Activated CD4-positive, alpha-beta T cell treated with anti-CD3 and anti-CD28 coated beads, Interleukin-2, amount 50 U/mL, for 4 hours (primary cell): ENCODE measurements around the gene TEX55.
"Not testable (repeated sequence)": the region's sequence is repeated elsewhere in the genome, so short reads cannot be mapped to it uniquely, and the experiment has no call there.

ENCODE experiments used
- DNase-seq, 2 experiments: peaks; one replicate each; pipeline ENCODE4 v3.0.0-alpha.2; 2020

TEX55 gene

GRCh38 chr3:119161240-119161639, 15.3 kb downstream of the TEX55 start:
- DNase-seq = no peak

GRCh38 chr3:119164745-119165144, 18.8 kb downstream of the TEX55 start:
- DNase-seq = not testable (repeated sequence)

GRCh38 chr3:119170821-119171220, 24.9 kb downstream of the TEX55 start:
- no peak for DNase-seq

GRCh38 chr3:119173325-119173724, 27.4 kb downstream of the TEX55 start, which contains the start of gene UPK1B:
UPK1B (plus strand) TSS chr3:119173598; CDS start chr3:119186742, 13,144 bp downstream.
- DNase-seq = no peak

GRCh38 chr3:119175872-119176756, 30.1 kb downstream of the TEX55 start:
- DNase-seq = no peak

- DNase-seq = no peak
Observed at GRCh38 chr3:119176778-119177177, 30.8 kb downstream of the TEX55 start.

GRCh38 chr3:119177321-119177720, 31.4 kb downstream of the TEX55 start:
- DNase-seq = no peak

GRCh38 chr3:119181765-119182164, 35.8 kb downstream of the TEX55 start:
- DNase-seq = no peak

- no peak for DNase-seq
Observed at GRCh38 chr3:119184111-119184510, 38.1 kb downstream of the TEX55 start.

- DNase-seq = no peak
Observed at GRCh38 chr3:119184796-119185570, 39.0 kb downstream of the TEX55 start.

GRCh38 chr3:119187266-119187665, 41.3 kb downstream of the TEX55 start:
- no peak for DNase-seq

GRCh38 chr3:119191800-119192199, 45.8 kb downstream of the TEX55 start:
- no peak for DNase-seq

- DNase-seq = no peak
Observed at GRCh38 chr3:119194237-119195150, 48.5 kb downstream of the TEX55 start.

- no peak for DNase-seq
Observed at GRCh38 chr3:119195151-119195476, 49.1 kb downstream of the TEX55 start.

GRCh38 chr3:119195911-119196310, 49.9 kb downstream of the TEX55 start:
- DNase-seq = no peak
